ENCODE results near the gene PGM1. TPM values are rescaled to one million over a fixed set of nuclear protein-coding genes. Genes with fewer than 3 reads are reported as not detected.

Gene PGM1
- total RNA-seq, 1 donor = 128 TPM

- DNase-seq (ENCODE audit: insufficient read length, low spot score, missing footprints) = no peak
- no peak overlapping the region for H3K27ac ChIP-seq (ENCODE audit: low read depth, low read length)
- H3K79me2 ChIP-seq (ENCODE audit: insufficient read depth, low read length) = peaks cover under 1% of the 10 kb centered on the region
- H3K4me2 ChIP-seq (ENCODE audit: insufficient read depth, low read length) = no peak overlapping the region
- H3K4me3 ChIP-seq (ENCODE audit: insufficient read depth, low read length) = no peak overlapping the region
- H4K20me1 ChIP-seq (ENCODE audit: insufficient read depth, low read length) = no peaks in the 10 kb centered on the region
- H3K36me3 ChIP-seq (ENCODE audit: insufficient read depth, low read length) = peaks cover 39% of the 10 kb centered on the region
- no peaks in the 10 kb centered on the region for H3K9me3 ChIP-seq (ENCODE audit: low read depth, low read length)
- H3K4me1 ChIP-seq (ENCODE audit: insufficient read depth, low read length) = peaks cover 23% of the 10 kb centered on the region
- no peak for TF ChIP-seq CTCF (IDR thresholded peaks at IDR 0.05; ENCODE audit: extremely low read depth, low read depth, low read length)
- no peak overlapping the region for H2AFZ ChIP-seq (ENCODE audit: low read length)
- H3K27me3 ChIP-seq (ENCODE audit: insufficient read depth, low read length) = no peaks in the 10 kb centered on the region
These were observed 40.1 kb downstream of the PGM1 start for GRCh38 chr1:63633281-63633680.

- Histone ChIP-seq H3K4me2 (ENCODE audit: insufficient read depth, low read length) (no peak overlapping the region), H3K27me3 (ENCODE audit: insufficient read depth, low read length) (no peaks in the 10 kb centered on the region), H3K4me1 (ENCODE audit: insufficient read depth, low read length) (peaks cover 18% of the 10 kb centered on the region), H4K20me1 (ENCODE audit: insufficient read depth, low read length) (no peaks in the 10 kb centered on the region), H3K27ac (ENCODE audit: low read depth, low read length) (no peak overlapping the region), H3K4me3 (ENCODE audit: insufficient read depth, low read length) (no peak overlapping the region), H3K9me3 (ENCODE audit: low read depth, low read length) (no peaks in the 10 kb centered on the region), H3K36me3 (ENCODE audit: insufficient read depth, low read length) (peaks cover 49% of the 10 kb centered on the region), H2AFZ (ENCODE audit: low read length) (no peak overlapping the region), H3K79me2 (ENCODE audit: insufficient read depth, low read length) (no peaks in the 10 kb centered on the region)
- DNase-seq (ENCODE audit: insufficient read length, low spot score, missing footprints) = no peak
- TF ChIP-seq CTCF (IDR thresholded peaks at IDR 0.05; ENCODE audit: extremely low read depth, low read depth, low read length) = no peak
These were observed 41.3 kb downstream of the PGM1 start for GRCh38 chr1:63634471-63634870.

- Histone ChIP-seq H3K4me2 (ENCODE audit: insufficient read depth, low read length) (no peak overlapping the region), H3K27me3 (ENCODE audit: insufficient read depth, low read length) (no peaks in the 10 kb centered on the region), H4K20me1 (ENCODE audit: insufficient read depth, low read length) (no peaks in the 10 kb centered on the region), H3K4me3 (ENCODE audit: insufficient read depth, low read length) (no peak overlapping the region), H3K4me1 (ENCODE audit: insufficient read depth, low read length) (peaks cover 13% of the 10 kb centered on the region), H3K36me3 (ENCODE audit: insufficient read depth, low read length) (peaks cover 44% of the 10 kb centered on the region), H3K9me3 (ENCODE audit: low read depth, low read length) (no peaks in the 10 kb centered on the region), H3K79me2 (ENCODE audit: insufficient read depth, low read length) (no peaks in the 10 kb centered on the region), H3K27ac (ENCODE audit: low read depth, low read length) (no peak overlapping the region), H2AFZ (ENCODE audit: low read length) (no peak overlapping the region)
- no peak for DNase-seq (ENCODE audit: insufficient read length, low spot score, missing footprints)
- TF ChIP-seq CTCF (IDR thresholded peaks at IDR 0.05; ENCODE audit: extremely low read depth, low read depth, low read length) = no peak
These were observed 42.5 kb downstream of the PGM1 start for GRCh38 chr1:63635681-63636080.

GRCh38 chr1:63636192-63637105, 43.2 kb downstream of the PGM1 start:
- no peaks in the 10 kb centered on the region for H3K27me3 ChIP-seq (ENCODE audit: insufficient read depth, low read length)
- no peak overlapping the region for H3K4me3 ChIP-seq (ENCODE audit: insufficient read depth, low read length)
- H3K9me3 ChIP-seq (ENCODE audit: low read depth, low read length) = no peaks in the 10 kb centered on the region
- H4K20me1 ChIP-seq (ENCODE audit: insufficient read depth, low read length) = no peaks in the 10 kb centered on the region
- peaks cover 47% of the 10 kb centered on the region for H3K36me3 ChIP-seq (ENCODE audit: insufficient read depth, low read length)
- H3K4me2 ChIP-seq (ENCODE audit: insufficient read depth, low read length) = no peak overlapping the region
- no peak for TF ChIP-seq CTCF (IDR thresholded peaks at IDR 0.05; ENCODE audit: extremely low read depth, low read depth, low read length)
- H2AFZ ChIP-seq (ENCODE audit: low read length) = no peak overlapping the region
- H3K27ac ChIP-seq (ENCODE audit: low read depth, low read length) = no peak overlapping the region
- no peak for DNase-seq (ENCODE audit: insufficient read length, low spot score, missing footprints)
- H3K4me1 ChIP-seq (ENCODE audit: insufficient read depth, low read length) = peaks cover 13% of the 10 kb centered on the region
- no peaks in the 10 kb centered on the region for H3K79me2 ChIP-seq (ENCODE audit: insufficient read depth, low read length)

Measured in osteoblast (primary cell).